CD4-positive, alpha-beta T cell treated with Interleukin-6 at 100 ng/mL for 8 hours (primary cell): ENCODE results near the gene FAM107B.

ENCODE experiments used
- DNase-seq: peaks from one replicate; pipeline ENCODE4 v3.0.0-alpha.2; 2020; ENCODE audit warnings: mixed read lengths, low spot score

Gene FAM107B

GRCh38 chr10:14535457-14536130, 239.1 kb downstream of the FAM107B start:
- DNase-seq: no peak

GRCh38 chr10:14534152-14534551, 240.5 kb downstream of the FAM107B start:
- no peak for DNase-seq

GRCh38 chr10:14533295-14533694, 241.4 kb downstream of the FAM107B start:
- DNase-seq: no peak

GRCh38 chr10:14532473-14533251, 242.0 kb downstream of the FAM107B start:
- DNase-seq: no peak

- DNase-seq: no peak
These were observed 242.7 kb downstream of the FAM107B start for GRCh38 chr10:14531974-14532373.

GRCh38 chr10:14530465-14530864, 244.2 kb downstream of the FAM107B start:
- DNase-seq: no peak

GRCh38 chr10:14529351-14529750, 245.3 kb downstream of the FAM107B start:
- DNase-seq: no peak

- DNase-seq: peak; percentile 52
These were observed 246.2 kb downstream of the FAM107B start for GRCh38 chr10:14528450-14528849.

- DNase-seq: no peak
These were observed 246.8 kb downstream of the FAM107B start for GRCh38 chr10:14527915-14528314.

- no peak for DNase-seq
These were observed 247.4 kb downstream of the FAM107B start for GRCh38 chr10:14527134-14527844.

GRCh38 chr10:14526326-14526725, 248.4 kb downstream of the FAM107B start:
- DNase-seq: no peak

- no peak for DNase-seq
These were observed 249.9 kb downstream of the FAM107B start for GRCh38 chr10:14524691-14525324.

- DNase-seq: no peak
These were observed 251.4 kb downstream of the FAM107B start for GRCh38 chr10:14523286-14523685.

GRCh38 chr10:14519785-14520184, 254.9 kb downstream of the FAM107B start:
- DNase-seq: no peak

- DNase-seq: no peak
These were observed 256.5 kb downstream of the FAM107B start for GRCh38 chr10:14518149-14518548.

- DNase-seq: no peak
These were observed 261.6 kb downstream of the FAM107B start for GRCh38 chr10:14513123-14513522.

GRCh38 chr10:14510346-14510745, 264.4 kb downstream of the FAM107B start:
- no peak for DNase-seq

GRCh38 chr10:14508725-14509124, 266.0 kb downstream of the FAM107B start:
- DNase-seq: no peak

- DNase-seq: no peak
These were observed 266.9 kb downstream of the FAM107B start for GRCh38 chr10:14507781-14508180.

- peak; percentile 59 for DNase-seq
These were observed 267.5 kb downstream of the FAM107B start for GRCh38 chr10:14507176-14507575.

- DNase-seq: no peak
These were observed 272.3 kb downstream of the FAM107B start for GRCh38 chr10:14502431-14502830.

- DNase-seq: no peak
These were observed 274.4 kb downstream of the FAM107B start for GRCh38 chr10:14500172-14500765.
